Suppressor macrophage treated with lipopolysaccharide for 1 hour (primary cell): ENCODE measurements around the gene TUBB4A.

Experiments used
- DNase-seq, 3 donors: peaks; one replicate each; pipeline ENCODE4 v3.0.0-alpha.2; 2020 to 2022

The TUBB4A gene

GRCh38 chr19:6501740-6502648, at the start of gene TUBB4A:
TSS of gene TUBB4A (minus strand) at chr19:6502309. CDS start at chr19:6502212, 97 bp downstream.
- DNase-seq, result peak in 1 of 3 donors; percentile 39

GRCh38 chr19:6551091-6551490, 49.0 kb upstream of the TUBB4A start:
- DNase-seq, result no peak

GRCh38 chr19:6550679-6551078, 48.6 kb upstream of the TUBB4A start:
- peak in 1 of 3 donors; percentile 25 for DNase-seq

GRCh38 chr19:6543866-6544347, 41.8 kb upstream of the TUBB4A start:
- DNase-seq, result no peak

- DNase-seq, result peak in 2 of 3 donors; percentile 50 to 68
Measured at GRCh38 chr19:6540918-6541689, 39.0 kb upstream of the TUBB4A start.

- no peak for DNase-seq
Measured at GRCh38 chr19:6539514-6539913, 37.4 kb upstream of the TUBB4A start.

GRCh38 chr19:6535558-6536137, 33.5 kb upstream of the TUBB4A start:
- DNase-seq, result peak in 1 of 3 donors; percentile 20

GRCh38 chr19:6534451-6535093, 32.5 kb upstream of the TUBB4A start:
- DNase-seq, result peak in 1 of 3 donors; percentile 17

- peak in 1 of 3 donors; percentile 17 for DNase-seq
Measured at GRCh38 chr19:6533746-6534418, 31.8 kb upstream of the TUBB4A start.

- DNase-seq, result peak in 1 of 3 donors; percentile 10
Measured at GRCh38 chr19:6533000-6533328, 30.9 kb upstream of the TUBB4A start.

- peak; percentile 54 to 62 (median 59) for DNase-seq
Measured at GRCh38 chr19:6532244-6532999, 30.3 kb upstream of the TUBB4A start.

- peak in 2 of 3 donors; percentile 17 to 21 for DNase-seq
Measured at GRCh38 chr19:6531956-6532243, 29.8 kb upstream of the TUBB4A start.

GRCh38 chr19:6531163-6531955, 29.2 kb upstream of the TUBB4A start:
- peak in 1 of 3 donors; percentile 18 for DNase-seq

GRCh38 chr19:6530386-6531162, 28.5 kb upstream of the TUBB4A start, which contains the start of gene TNFSF9:
TSS of gene TNFSF9 (plus strand) at chr19:6531026. CDS start at chr19:6531037, 11 bp downstream.
- peak; percentile 95 to 96 (median 96) for DNase-seq

GRCh38 chr19:6529937-6530385, 27.9 kb upstream of the TUBB4A start:
- no peak for DNase-seq

- peak in 1 of 3 donors; percentile 17 for DNase-seq
Measured at GRCh38 chr19:6529351-6529750, 27.2 kb upstream of the TUBB4A start.

- peak; percentile 95 to 97 (median 96) for DNase-seq
Measured at GRCh38 chr19:6528544-6529121, 26.5 kb upstream of the TUBB4A start.

GRCh38 chr19:6527893-6528543, 25.9 kb upstream of the TUBB4A start:
- DNase-seq, result peak in 1 of 3 donors; percentile 16

- DNase-seq, result peak in 1 of 3 donors; percentile 10
Measured at GRCh38 chr19:6524311-6524710, 22.2 kb upstream of the TUBB4A start.
